H1 (cell line): ENCODE measurements around the gene CNDP2. TPM values are rescaled to one million over a fixed set of nuclear protein-coding genes. Genes with fewer than 3 reads are reported as not detected.

Experiments used
- CTCF ChIA-PET: fragments of 300-600 bp; sonication (Branson Sonifier 250); formaldehyde crosslinking; loops from one replicate; lab custom pipeline; 2021; ENCODE audit not compliant: partially characterized antibody; lab: Charles Lee
- POLR2A ChIA-PET: fragments of 300-600 bp; sonication (Branson Sonifier 250); formaldehyde crosslinking; loops from one replicate; lab custom pipeline; 2021; ENCODE audit warnings: inconsistent platforms; ENCODE audit not compliant: partially characterized antibody; lab: Charles Lee
- DNase-seq, 2 experiments: peaks; one replicate each; pipeline versions ENCODE4 v3.0.0 to v3.0.0-alpha.2; 2010 to 2022; ENCODE audit warnings: low spot score in 2 of 2, low read depth in 1 of 2, mixed read lengths in 1 of 2
- FAIRE-seq: peaks from 2 replicates; lab custom pipeline; 2011; peaks lifted over from hg19 to GRCh38; lab: Jason Lieb, UNC
- H2AFZ ChIP-seq: 2 replicates; pipeline ENCODE4 v1.8.1; 2012; ENCODE audit warnings: low read length, inconsistent platforms
- H2AK5ac ChIP-seq: 2 replicates; pipeline ENCODE4 v1.6.1; 2013; ENCODE audit warnings: low read depth, low read length
- H2BK120ac ChIP-seq: replicated peaks from 2 replicates; pipeline ENCODE3; 2013; ENCODE audit warnings: low read depth, low read length, inconsistent platforms
- H2BK12ac ChIP-seq: 2 replicates; pipeline ENCODE4 v1.6.1; 2013; ENCODE audit warnings: low read depth, low read length
- H2BK15ac ChIP-seq: 2 replicates; pipeline ENCODE4 v1.6.1; 2013; ENCODE audit warnings: low read length
- H2BK20ac ChIP-seq: 2 replicates; pipeline ENCODE4 v1.6.1; 2013; ENCODE audit warnings: low read length
- H2BK5ac ChIP-seq: 2 replicates; pipeline ENCODE4 v1.6.1; 2013; ENCODE audit warnings: low read depth, low read length
- H3K14ac ChIP-seq: 2 replicates; pipeline ENCODE4 v1.6.1; 2013; ENCODE audit warnings: inconsistent platforms; ENCODE audit not compliant: insufficient read length
- H3K18ac ChIP-seq: 2 replicates; pipeline ENCODE4 v1.6.1; 2013; ENCODE audit warnings: low read length; ENCODE audit errors: extremely low read depth
- H3K23ac ChIP-seq: 2 replicates; pipeline ENCODE4 v1.6.1; 2013; ENCODE audit warnings: inconsistent platforms; ENCODE audit not compliant: insufficient read length
- H3K23me2 ChIP-seq: 2 replicates; pipeline ENCODE4 v1.6.1; 2013; ENCODE audit warnings: low read depth, low read length
- H3K27ac ChIP-seq: 2 replicates; pipeline ENCODE4 v1.6.1; 2011; ENCODE audit warnings: low read depth, low read length, inconsistent platforms
- H3K27me3 ChIP-seq, 4 experiments: replicated peaks in 1 of 4; 1 replicate in 1 of 4; 2 replicates in 3 of 4; pipeline versions ENCODE4 v1.6.1 to v1.8.1; 2011 to 2013; ENCODE audit warnings: low read length in 3 of 4, mild to moderate bottlenecking in 3 of 4, inconsistent platforms in 2 of 4, mixed read lengths in 2 of 4, moderate library complexity in 1 of 4; ENCODE audit not compliant: control insufficient read depth in 3 of 4, insufficient read depth in 3 of 4; ENCODE audit errors: extremely low read depth in 1 of 4
- H3K36me3 ChIP-seq, 4 experiments: 2 replicates each; pipeline versions ENCODE4 v1.6.1 to v1.8.1; 2011 to 2013; ENCODE audit warnings: mild to moderate bottlenecking in 4 of 4, low read length in 3 of 4, moderate library complexity in 2 of 4, control low read depth in 1 of 4, inconsistent platforms in 1 of 4; ENCODE audit not compliant: insufficient read depth in 4 of 4, control insufficient read depth in 2 of 4
- H3K4ac ChIP-seq: replicated peaks from 2 replicates; pipeline ENCODE3; 2013; ENCODE audit warnings: low read length, low read depth, mixed read lengths, inconsistent platforms; ENCODE audit not compliant: insufficient read length
- H3K4me1 ChIP-seq, 4 experiments: replicated peaks in 1 of 4; 1 replicate in 1 of 4; 2 replicates in 3 of 4; pipeline versions ENCODE4 v1.6.1 to v1.8.1; 2011 to 2013; ENCODE audit warnings: low read length in 3 of 4, inconsistent platforms in 2 of 4, mixed read lengths in 1 of 4; ENCODE audit not compliant: insufficient read depth in 4 of 4, control insufficient read depth in 3 of 4
- H3K4me2 ChIP-seq, 2 experiments: 2 replicates each; pipeline versions ENCODE4 v1.6.1 to v1.8.1; 2011 to 2013; ENCODE audit warnings: low read depth in 2 of 2, low read length in 2 of 2, control low read depth in 1 of 2, inconsistent platforms in 1 of 2, mild to moderate bottlenecking in 1 of 2; ENCODE audit not compliant: insufficient read depth in 1 of 2
- H3K4me3 ChIP-seq, 4 experiments: fragments of 200-600, 300-600 bp in 1 of 4; sonication (generic), shearing (Covaris generic), sonication (Bioruptor Twin) in 1 of 4; 2 replicates each; pipeline versions ENCODE4 v1.5.1 to v1.8.1; 2011 to 2016; ENCODE audit warnings: low read length in 4 of 4, low read depth in 3 of 4, control low read depth in 2 of 4, inconsistent platforms in 2 of 4, mild to moderate bottlenecking in 2 of 4, mixed read lengths in 1 of 4, moderate library complexity in 1 of 4; ENCODE audit not compliant: insufficient read depth in 2 of 4; ENCODE audit errors: extremely low read depth in 1 of 4
- H3K56ac ChIP-seq: replicated peaks from 2 replicates; pipeline ENCODE3; 2013; ENCODE audit warnings: low read depth, mild to moderate bottlenecking, mixed read lengths, low read length, inconsistent platforms; ENCODE audit not compliant: insufficient read length
- H3K79me1 ChIP-seq: 2 replicates; pipeline ENCODE4 v1.6.1; 2013; ENCODE audit warnings: low read depth, low read length, control low read depth
- H3K79me2 ChIP-seq, 2 experiments: 2 replicates each; pipeline versions ENCODE4 v1.6.1 to v1.8.1; 2012 to 2013; ENCODE audit warnings: low read length in 2 of 2, mild to moderate bottlenecking in 2 of 2, inconsistent platforms in 1 of 2; ENCODE audit not compliant: insufficient read depth in 2 of 2, control insufficient read depth in 1 of 2
- H3K9ac ChIP-seq, 4 experiments: replicated peaks in 1 of 4; 1 replicate in 1 of 4; 2 replicates in 3 of 4; pipeline versions ENCODE4 v1.6.1 to v1.8.1; 2011 to 2013; ENCODE audit warnings: low read depth in 3 of 4, low read length in 3 of 4, control low read depth in 2 of 4, mild to moderate bottlenecking in 2 of 4, moderate library complexity in 2 of 4, inconsistent platforms in 1 of 4; ENCODE audit errors: extremely low read depth in 1 of 4
- H3K9me3 ChIP-seq, 2 experiments: 2 replicates each; pipeline versions ENCODE4 v1.6.1 to v1.8.1; 2012 to 2013; ENCODE audit warnings: mild to moderate bottlenecking in 2 of 2, moderate library complexity in 2 of 2, control low read depth in 1 of 2, inconsistent platforms in 1 of 2, low read depth in 1 of 2, low read length in 1 of 2, mixed read lengths in 1 of 2; ENCODE audit not compliant: insufficient read depth in 2 of 2
- H4K20me1 ChIP-seq, 2 experiments: replicated peaks in 1 of 2; 2 replicates each; pipeline versions ENCODE3 to v1.8.1; 2011 to 2013; ENCODE audit warnings: inconsistent platforms in 2 of 2, low read length in 2 of 2, mild to moderate bottlenecking in 1 of 2; ENCODE audit not compliant: insufficient read depth in 2 of 2, control insufficient read depth in 1 of 2
- H4K5ac ChIP-seq: 2 replicates; pipeline ENCODE4 v1.6.1; 2013; ENCODE audit warnings: low read length, low read depth, mixed read lengths, inconsistent platforms; ENCODE audit not compliant: insufficient read length
- H4K8ac ChIP-seq: 2 replicates; pipeline ENCODE4 v1.8.0; 2013; ENCODE audit warnings: mild to moderate bottlenecking, moderate library complexity, low read length, inconsistent platforms; ENCODE audit not compliant: insufficient read depth; ENCODE audit errors: extremely low read depth
- H4K91ac ChIP-seq: replicated peaks from 2 replicates; pipeline ENCODE3; 2013; ENCODE audit warnings: low read length, mixed read lengths, inconsistent platforms; ENCODE audit not compliant: insufficient read length
- CEBPB ChIP-seq: IDR thresholded peaks from 2 replicates; pipeline ENCODE4 v1.6.1; 2012; ENCODE audit warnings: low read depth, low read length
- CREB1 ChIP-seq: IDR thresholded peaks from 2 replicates; pipeline ENCODE4 v1.6.1; 2012; ENCODE audit warnings: inconsistent platforms
- EP300 ChIP-seq, 2 experiments: IDR thresholded peaks; 1 replicate in 1 of 2; 2 replicates in 1 of 2; pipeline ENCODE4 v1.6.1; 2011 to 2012; ENCODE audit warnings: low read depth in 2 of 2, low read length in 2 of 2, mild to moderate bottlenecking in 2 of 2, borderline replicate concordance in 1 of 2, inconsistent platforms in 1 of 2, moderate library complexity in 1 of 2
- JUND ChIP-seq: IDR thresholded peaks from 2 replicates; pipeline ENCODE4 v1.6.1; 2011; ENCODE audit warnings: mild to moderate bottlenecking, improper control_type of control experiment, low read length
- POU5F1 ChIP-seq: IDR thresholded peaks from 2 replicates; pipeline ENCODE4 v1.6.1; 2011; ENCODE audit warnings: low read depth, mild to moderate bottlenecking, low read length, moderate library complexity
- RNF2 ChIP-seq: fragments of 200-900, 300-1000 bp; sonication (generic); IDR thresholded peaks from 2 replicates; pipeline ENCODE4 v1.7.1; 2016; ENCODE audit warnings: borderline replicate concordance, low read depth, mild to moderate bottlenecking, antibody characterized with exemption, low read length; ENCODE audit not compliant: poor library complexity, severe bottlenecking; ENCODE audit errors: missing control alignments
- RXRA ChIP-seq: IDR thresholded peaks from 2 replicates; pipeline ENCODE4 v1.6.1; 2011; ENCODE audit warnings: low read depth, mild to moderate bottlenecking, low read length, moderate library complexity; ENCODE audit not compliant: insufficient read depth
- SIX5 ChIP-seq: IDR thresholded peaks from 2 replicates; pipeline ENCODE4 v1.6.1; 2011; ENCODE audit warnings: mild to moderate bottlenecking, low read depth, low read length
- WGBS, 2 experiments: shearing (Covaris generic) in 1 of 2; methylation state at CpG; one replicate each; pipeline versions ENCODE4 v1.1.6 to v1.1.7; 2013 to 2015; ENCODE audit warnings: low lambda C conversion rate in 2 of 2, mixed read lengths in 2 of 2, inconsistent platforms in 1 of 2, low coverage in 1 of 2, missing lambda C conversion rate in 1 of 2; ENCODE audit not compliant: insufficient replicate concordance in 2 of 2, insufficient coverage in 1 of 2, insufficient read length in 1 of 2; ENCODE audit errors: extremely low coverage in 1 of 2, missing lambda C conversion rate in 1 of 2; 5-methylcytosine and 5-hydroxymethylcytosine counted together
- polyA plus RNA-seq, 7 experiments: library from polyadenylated mRNA; depleted of rRNA in 3 of 7; stranded (reverse) in 5 of 7; unstranded in 2 of 7; fragments of >200 nt in 5 of 7; fragments of 200-250 nt in 2 of 7; gene quantifications; 1 replicate in 5 of 7; 2 replicates in 1 of 7; 4 replicates in 1 of 7; pipeline versions ENCODE4 v1.2.1 to v1.2.3, GENCODE V29; 2011 to 2013; ENCODE audit warnings: missing spikeins in 2 of 7, mixed read lengths in 2 of 7
- total RNA-seq: library from RNA; stranded (reverse); fragmentation: NEBNext Ultra II Directional; extraction: Animal tissue kit (Norgen Biotek cat#: 25700); gene quantifications from 2 replicates; pipeline ENCODE4 v1.2.1, GENCODE V29; 2021
- TF ChIP-seq, protein P1 (sequence below): IDR thresholded peaks from 2 replicates; pipeline ENCODE4 v1.6.1; 2011; ENCODE audit warnings: low read length, improper control_type of control experiment
- TF ChIP-seq, protein P2 (sequence below), 3 experiments: IDR thresholded peaks; 1 replicate in 2 of 3; 2 replicates in 1 of 3; pipeline versions ENCODE4 v1.5.1 to v1.6.1; 2011; ENCODE audit warnings: low read length in 3 of 3, mild to moderate bottlenecking in 3 of 3, inconsistent platforms in 2 of 3, low read depth in 1 of 3, moderate library complexity in 1 of 3; ENCODE audit not compliant: insufficient read depth in 1 of 3; ENCODE audit errors: control extremely low read depth in 1 of 3

The CNDP2 gene
- total and polyA plus RNA-seq, 2 of the 8 experiments (the other 6 are each of a cell fraction or from before 2014, with no cell fraction given) = 71.8 to 243 TPM

DNA sequence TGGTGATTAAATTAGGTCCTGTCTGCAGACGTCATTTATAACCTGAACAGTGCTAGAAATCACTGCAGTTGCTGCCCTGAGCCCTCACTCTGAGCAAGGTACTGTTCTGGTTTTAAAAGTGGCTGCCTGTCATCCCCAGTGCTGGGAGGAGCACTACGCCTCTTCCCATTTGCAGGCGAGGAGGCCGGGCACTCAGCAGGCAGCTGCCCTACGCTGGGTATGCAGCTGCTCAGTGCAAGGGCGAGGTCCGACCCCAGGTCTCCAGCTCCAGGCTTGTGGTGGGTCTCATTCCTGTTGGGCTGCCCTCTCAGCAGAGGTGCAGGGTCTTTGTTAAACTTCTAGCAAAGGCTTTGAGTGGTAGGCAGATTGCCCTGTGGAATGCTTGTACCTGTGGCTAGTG lies 15.7 kb downstream of the CNDP2 start:
- Histone ChIP-seq H3K18ac (no peak overlapping the region), H3K4me2 (no peak overlapping the region), H3K36me3 (peaks cover 15 to 84% (median 62%) of the 10 kb centered on the region in 4 experiments), H2AK5ac (no peak overlapping the region), H4K20me1 (peaks cover 11 to 26% of the 10 kb centered on the region in 2 experiments), H3K79me2 (no peaks in the 10 kb centered on the region; a peak in 1 of 4 replicates), H3K27ac (no peak overlapping the region), H3K9me3 (no peaks in the 10 kb centered on the region), H4K8ac (no peak overlapping the region), H3K4ac (no peak overlapping the region), H3K9ac (no peak overlapping the region), H4K91ac (no peak overlapping the region), H3K79me1 (peaks cover 13% of the 10 kb centered on the region), H3K4me1 (no peaks in the 10 kb centered on the region; a peak in 3 of 7 replicates), H2BK120ac (no peak overlapping the region), H3K23ac (no peak overlapping the region), H2BK20ac (no peak overlapping the region), H2BK15ac (no peak overlapping the region), H3K23me2 (no peaks in the 10 kb centered on the region), H2BK12ac (no peak overlapping the region), H2AFZ (no peak overlapping the region), H4K5ac (no peak overlapping the region), H3K56ac (no peak overlapping the region), H3K27me3 (no peaks in the 10 kb centered on the region), H2BK5ac (no peak overlapping the region), H3K14ac (no peak overlapping the region), H3K4me3 (no peak overlapping the region)
- WGBS, 2 experiments = 87% methylated on average over 7 of the region's 7 CpGs; no CpG with 5 or more reads in 1 of the 2 experiments
- DNase-seq = no peak
- ChIA-PET POLR2A (no interaction called here), CTCF (interaction anchor here (0.6 to 1.0 kb wide), 2 partner anchors 38 to 1222 kb away, joined by 3 read pairs; no protein-coding TSS in a partner anchor)
- no peak for FAIRE-seq
- TF ChIP-seq CEBPB = no peak
- TF ChIP-seq, protein P1, sequence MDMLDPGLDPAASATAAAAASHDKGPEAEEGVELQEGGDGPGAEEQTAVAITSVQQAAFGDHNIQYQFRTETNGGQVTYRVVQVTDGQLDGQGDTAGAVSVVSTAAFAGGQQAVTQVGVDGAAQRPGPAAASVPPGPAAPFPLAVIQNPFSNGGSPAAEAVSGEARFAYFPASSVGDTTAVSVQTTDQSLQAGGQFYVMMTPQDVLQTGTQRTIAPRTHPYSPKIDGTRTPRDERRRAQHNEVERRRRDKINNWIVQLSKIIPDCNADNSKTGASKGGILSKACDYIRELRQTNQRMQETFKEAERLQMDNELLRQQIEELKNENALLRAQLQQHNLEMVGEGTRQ = no peak
- no peak for TF ChIP-seq JUND
- TF ChIP-seq EP300 (IDR thresholded peaks at IDR 0.05; ENCODE audit: borderline replicate concordance in 1 of 2, low read depth in 2 of 2, low read length in 2 of 2) = no peak
- TF ChIP-seq CREB1 = no peak
- TF ChIP-seq POU5F1 = no peak
- no peak for TF ChIP-seq RXRA
- TF ChIP-seq, protein P2, sequence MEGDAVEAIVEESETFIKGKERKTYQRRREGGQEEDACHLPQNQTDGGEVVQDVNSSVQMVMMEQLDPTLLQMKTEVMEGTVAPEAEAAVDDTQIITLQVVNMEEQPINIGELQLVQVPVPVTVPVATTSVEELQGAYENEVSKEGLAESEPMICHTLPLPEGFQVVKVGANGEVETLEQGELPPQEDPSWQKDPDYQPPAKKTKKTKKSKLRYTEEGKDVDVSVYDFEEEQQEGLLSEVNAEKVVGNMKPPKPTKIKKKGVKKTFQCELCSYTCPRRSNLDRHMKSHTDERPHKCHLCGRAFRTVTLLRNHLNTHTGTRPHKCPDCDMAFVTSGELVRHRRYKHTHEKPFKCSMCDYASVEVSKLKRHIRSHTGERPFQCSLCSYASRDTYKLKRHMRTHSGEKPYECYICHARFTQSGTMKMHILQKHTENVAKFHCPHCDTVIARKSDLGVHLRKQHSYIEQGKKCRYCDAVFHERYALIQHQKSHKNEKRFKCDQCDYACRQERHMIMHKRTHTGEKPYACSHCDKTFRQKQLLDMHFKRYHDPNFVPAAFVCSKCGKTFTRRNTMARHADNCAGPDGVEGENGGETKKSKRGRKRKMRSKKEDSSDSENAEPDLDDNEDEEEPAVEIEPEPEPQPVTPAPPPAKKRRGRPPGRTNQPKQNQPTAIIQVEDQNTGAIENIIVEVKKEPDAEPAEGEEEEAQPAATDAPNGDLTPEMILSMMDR (IDR thresholded peaks at IDR 0.05; ENCODE audit: control extremely low read depth in 1 of 3, insufficient read depth in 1 of 3, low read depth in 1 of 3, low read length in 3 of 3) = no peak
- TF ChIP-seq SIX5 = no peak
- no peak for TF ChIP-seq RNF2
